ENCODE data around the gene RARS1.

DNA sequence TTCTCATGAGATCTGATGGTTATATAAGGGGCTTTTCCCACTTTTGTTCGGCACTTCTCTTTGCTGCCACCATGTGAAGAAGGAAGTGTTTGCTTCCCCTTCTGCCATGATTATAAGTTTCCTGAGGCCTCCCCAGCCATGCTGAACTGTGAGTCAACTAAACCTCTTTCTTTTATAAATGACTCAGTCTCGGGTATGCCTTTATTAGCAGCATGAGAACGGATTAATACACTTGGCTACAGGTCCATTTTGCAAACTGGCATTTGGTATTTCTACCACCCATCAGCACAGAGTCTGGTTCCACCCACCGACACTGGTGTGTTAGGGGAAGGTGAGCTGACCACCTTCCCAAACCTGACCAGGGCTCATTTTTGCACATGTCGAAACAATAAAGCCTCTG lies 47.9 kb upstream of the RARS1 start:
- no peak for TF ChIP-seq CTCF (conservative IDR thresholded peaks at IDR 0.05; ENCODE audit: low read length)
- no peak for TF ChIP-seq EZH2phosphoT487 (IDR thresholded peaks at IDR 0.05; ENCODE audit: borderline replicate concordance)

Measured in Loucy (cell line).